HCT116 (cell line): ENCODE measurements around the gene ARCN1. TPM values are rescaled to one million over a fixed set of nuclear protein-coding genes. Genes with fewer than 3 reads are reported as not detected.

Source experiments
- ATAC-seq: fragments of 200-7000 bp; cut with Tn5 transposase; 2 replicates; pipeline ENCODE4 v1.9.1; 2020; ENCODE audit warnings: mild to moderate bottlenecking, moderate library complexity
- BruUV-seq: library from RNA; stranded (reverse); fragments of 400-500 nt; replicated peaks from 2 replicates; lab custom pipeline; 2021; lab: Mats Ljungman, UMichigan
- CTCF ChIA-PET: fragments of 300-600 bp; sonication (Branson Sonifier 250); formaldehyde crosslinking; loops from one replicate; lab custom pipeline; 2021; ENCODE audit warnings: antibody characterized with exemption; lab: Charles Lee
- POLR2A ChIA-PET: fragments of 300-600, 350-600 bp; sonication (Branson Sonifier 250); formaldehyde crosslinking; loops from one replicate; lab custom pipeline; 2021; ENCODE audit warnings: antibody characterized with exemption; lab: Charles Lee
- RAD21 ChIA-PET, 2 experiments: fragments of 300-600 bp; sonication (Branson Sonifier 250); formaldehyde crosslinking; loops; one replicate each; lab custom pipeline; 2023; ENCODE audit warnings: low total read pairs in 2 of 2; ENCODE audit not compliant: uncharacterized antibody in 2 of 2, unreplicated experiment in 2 of 2, low non-redundant PET in 1 of 2; lab: Charles Lee
- DNase-seq: peaks from one replicate; pipeline ENCODE4 v3.0.0-alpha.2; 2010; ENCODE audit warnings: low read depth, low spot score
- H2AFZ ChIP-seq: fragments of 200-600 bp; shearing (Covaris generic), sonication (generic); 2 replicates; pipeline ENCODE4 v1.6.1; 2017; ENCODE audit warnings: low read depth, mixed run types, mixed read lengths, antibody characterized with exemption, low read length; ENCODE audit not compliant: poor library complexity, severe bottlenecking
- H3K27ac ChIP-seq: 2 replicates; pipeline ENCODE4 v1.5.1; 2012; ENCODE audit warnings: low read depth, low read length
- H3K27me3 ChIP-seq: fragments of 200-600 bp; sonication (generic); 2 replicates; pipeline ENCODE4 v1.6.1; 2016; ENCODE audit warnings: mixed run types, low read length, mixed read lengths; ENCODE audit not compliant: insufficient read depth
- H3K36me3 ChIP-seq, 2 experiments: fragments of 200-500 bp in 1 of 2; fragments of 200-600 bp in 1 of 2; sonication (Bioruptor generic) in 1 of 2; sonication (generic) in 1 of 2; 2 replicates each; pipeline versions ENCODE4 v1.5.1 to v1.6.1; 2014 to 2016; ENCODE audit warnings: low read length in 2 of 2, inconsistent platforms in 1 of 2, mixed read lengths in 1 of 2, mixed run types in 1 of 2; ENCODE audit not compliant: insufficient read depth in 2 of 2, control insufficient read depth in 1 of 2
- H3K4me1 ChIP-seq, 2 experiments: fragments of 200-600 bp in 1 of 2; sonication (generic) in 1 of 2; 2 replicates each; pipeline versions ENCODE4 v1.5.1 to v1.6.1; 2012 to 2017; ENCODE audit warnings: low read length in 2 of 2, inconsistent platforms in 1 of 2, mild to moderate bottlenecking in 1 of 2, mixed read lengths in 1 of 2, mixed run types in 1 of 2, moderate library complexity in 1 of 2; ENCODE audit not compliant: insufficient read depth in 2 of 2, control insufficient read depth in 1 of 2
- H3K4me2 ChIP-seq: fragments of 200-600 bp; sonication (generic); 2 replicates; pipeline ENCODE4 v1.6.1; 2017; ENCODE audit warnings: mixed run types, low read length, mixed read lengths
- H3K4me3 ChIP-seq, 2 experiments: fragments of 200-600 bp in 1 of 2; sonication (generic) in 1 of 2; replicated peaks in 1 of 2; 2 replicates each; pipeline ENCODE4 v1.5.1; 2011 to 2016; ENCODE audit warnings: low read length in 2 of 2, control low read depth in 1 of 2, low read depth in 1 of 2, mild to moderate bottlenecking in 1 of 2, mixed read lengths in 1 of 2, mixed run types in 1 of 2
- H3K79me2 ChIP-seq: fragments of 200-600 bp; sonication (generic); 2 replicates; pipeline ENCODE4 v1.6.1; 2017; ENCODE audit warnings: mild to moderate bottlenecking, mixed run types, low read length, moderate library complexity, mixed read lengths; ENCODE audit not compliant: insufficient read depth
- H3K9ac ChIP-seq: fragments of 200-600 bp; sonication (generic); 2 replicates; pipeline ENCODE4 v1.6.1; 2016; ENCODE audit warnings: low read length, mixed read lengths
- H3K9me2 ChIP-seq: fragments of 200-600 bp; sonication (generic), shearing (Covaris generic); 2 replicates; pipeline ENCODE4 v1.6.1; 2017; ENCODE audit warnings: mixed run types, mild to moderate bottlenecking, moderate library complexity; ENCODE audit not compliant: insufficient read depth
- H3K9me3 ChIP-seq, 2 experiments: fragments of 200-500 bp in 1 of 2; fragments of 200-600 bp in 1 of 2; sonication (Bioruptor generic) in 1 of 2; sonication (generic) in 1 of 2; 2 replicates each; pipeline ENCODE4 v1.6.1; 2014 to 2017; ENCODE audit warnings: low read length in 2 of 2, mixed read lengths in 2 of 2, inconsistent platforms in 1 of 2, low read depth in 1 of 2, mild to moderate bottlenecking in 1 of 2, mixed run types in 1 of 2, moderate library complexity in 1 of 2; ENCODE audit not compliant: control insufficient read depth in 1 of 2, insufficient read depth in 1 of 2
- H4K20me1 ChIP-seq: fragments of 200-600 bp; sonication (generic), shearing (Covaris generic); 2 replicates; pipeline ENCODE4 v1.6.1; 2017; ENCODE audit warnings: mixed run types, mild to moderate bottlenecking, moderate library complexity; ENCODE audit not compliant: insufficient read depth
- ATF3 ChIP-seq: IDR thresholded peaks from 2 replicates; pipeline ENCODE4 v1.6.1; 2012
- EGR1 ChIP-seq: IDR thresholded peaks from 2 replicates; pipeline ENCODE4 v1.6.1; 2012; ENCODE audit warnings: low read depth
- EZH2phosphoT487 ChIP-seq: fragments of 200-600 bp; IDR thresholded peaks from 2 replicates; pipeline ENCODE4 v1.6.1; 2018; ENCODE audit warnings: antibody characterized with exemption, borderline replicate concordance
- FOSL1 ChIP-seq: IDR thresholded peaks from 2 replicates; pipeline ENCODE4 v1.6.1; 2012; ENCODE audit warnings: low read depth
- POLR2AphosphoS5 ChIP-seq: IDR thresholded peaks from 2 replicates; pipeline ENCODE4 v1.6.1; 2011; ENCODE audit warnings: mild to moderate bottlenecking, low read depth, low read length, moderate library complexity
- REST ChIP-seq: IDR thresholded peaks from 2 replicates; pipeline ENCODE4 v1.6.1; 2012; ENCODE audit warnings: low read depth
- TCF7L2 ChIP-seq: IDR thresholded peaks from 2 replicates; pipeline ENCODE4 v1.7.0; 2011; ENCODE audit warnings: borderline replicate concordance, inconsistent platforms; ENCODE audit not compliant: insufficient read depth, insufficient read length; ENCODE audit errors: extremely low read depth
- ZBTB33 ChIP-seq: IDR thresholded peaks from 2 replicates; pipeline ENCODE4 v1.6.1; 2011; ENCODE audit warnings: mild to moderate bottlenecking, low read length, moderate library complexity; ENCODE audit not compliant: insufficient replicate concordance; ENCODE audit errors: extremely low read depth
- ZFX ChIP-seq: fragments of 450-650 bp; IDR thresholded peaks from 2 replicates; pipeline ENCODE4 v1.6.1; 2017
- intact Hi-C: fragments of 100-400 bp; cut with micrococcal nuclease; formaldehyde crosslinking; loops from 2 replicates; pipeline ENCODE4 v1.10.0; 2022
- total RNA-seq: library from RNA; stranded (reverse); gene quantifications from one replicate; pipeline ENCODE4 v1.2.1, GENCODE V29; 2021; ENCODE audit not compliant: unreplicated experiment

ARCN1 gene
- total RNA-seq, 1 experiment from 2014 or later, result 147 TPM

GRCh38 chr11:118581057-118581456 lies 8.8 kb downstream of the ARCN1 start:
- Histone ChIP-seq H3K27me3 (no peaks in the 10 kb centered on the region), H4K20me1 (peaks cover 9% of the 10 kb centered on the region; the same call in 1 of the 2 replicates), H3K27ac (no peak overlapping the region), H2AFZ (no peak overlapping the region), H3K36me3 (peaks cover 26 to 32% of the 10 kb centered on the region in 2 experiments), H3K4me1 (no peaks in the 10 kb centered on the region), H3K9me2 (no peaks in the 10 kb centered on the region; the same call in 1 of the 2 replicates), H3K4me2 (no peak overlapping the region), H3K79me2 (peaks cover 65% of the 10 kb centered on the region), H3K9me3 (no peaks in the 10 kb centered on the region), H3K4me3 (no peak overlapping the region), H3K9ac (no peak overlapping the region)
- DNase-seq (no peak), ATAC-seq (no peak)
- CTCF ChIA-PET, result no interaction called here
- BruUV-seq, result no TSS peak
- RAD21 ChIA-PET, result no interaction called here
- TF ChIP-seq REST, result no peak
- no peak for TF ChIP-seq FOSL1
- TF ChIP-seq POLR2AphosphoS5, result no peak
- TF ChIP-seq ZFX, result no peak
- no peak for TF ChIP-seq TCF7L2
- TF ChIP-seq ZBTB33, result no peak
- TF ChIP-seq ATF3, result no peak
- no peak for TF ChIP-seq EGR1
- TF ChIP-seq EZH2phosphoT487, result no peak
- POLR2A ChIA-PET, result no interaction called here
- intact Hi-C loops, result no loop called here
